Kidney (tissue), 14 donors: ENCODE data around the gene PIGQ. TPM values are rescaled to one million over a fixed set of nuclear protein-coding genes. Genes with fewer than 3 reads are reported as not detected.

Source experiments
- DNase-seq, 5 donors: peaks; one replicate each; pipeline ENCODE4 v3.0.0-alpha.2; 2013 to 2020
- FAIRE-seq: peaks from 2 replicates; lab custom pipeline; 2012; peaks lifted over from hg19 to GRCh38; lab: Jason Lieb, UNC
- H3K27ac ChIP-seq, 2 donors: one replicate each; pipeline ENCODE4 v1.7.0; 2013; ENCODE audit warnings: low read depth in 2 of 2, low read length in 2 of 2, inconsistent platforms in 1 of 2
- H3K27me3 ChIP-seq: one replicate; pipeline ENCODE4 v1.7.1; 2013; ENCODE audit warnings: low read length, inconsistent platforms; ENCODE audit not compliant: control insufficient read depth, insufficient read depth
- H3K36me3 ChIP-seq, 3 donors: one replicate each; pipeline versions ENCODE4 v1.7.0 to v1.7.1; 2013; ENCODE audit warnings: low read length in 3 of 3, control low read depth in 1 of 3, inconsistent platforms in 1 of 3; ENCODE audit not compliant: insufficient read depth in 3 of 3, control insufficient read depth in 2 of 3
- H3K4me1 ChIP-seq, 3 donors: one replicate each; pipeline versions ENCODE4 v1.7.0 to v1.7.1; 2013; ENCODE audit warnings: low read length in 3 of 3, inconsistent platforms in 1 of 3, low read depth in 1 of 3; ENCODE audit not compliant: control insufficient read depth in 2 of 3, insufficient read depth in 2 of 3
- H3K4me3 ChIP-seq, 3 donors: one replicate each; pipeline versions ENCODE4 v1.7.0 to v1.8.1; 2013; ENCODE audit warnings: low read length in 3 of 3, control low read depth in 1 of 3, inconsistent platforms in 1 of 3
- H3K9ac ChIP-seq, 3 donors: one replicate each; pipeline versions ENCODE4 v1.7.0 to v1.7.1; 2013; ENCODE audit warnings: low read length in 3 of 3, control low read depth in 1 of 3, inconsistent platforms in 1 of 3
- H3K9me3 ChIP-seq, 3 donors: one replicate each; pipeline versions ENCODE4 v1.7.0 to v1.7.1; 2013; ENCODE audit warnings: low read length in 3 of 3, control low read depth in 1 of 3, inconsistent platforms in 1 of 3; ENCODE audit not compliant: control insufficient read depth in 2 of 3, insufficient read depth in 1 of 3
- intact Hi-C: fragments of 100-400 bp; cut with DNase I; formaldehyde crosslinking; loops from one replicate; pipeline ENCODE4 v1.11.1; 2022
- polyA plus RNA-seq: library from polyadenylated mRNA; stranded (reverse); fragments of 350-450 nt; fragmentation: Illumina TruSeq; extraction: RNeasy Lipid Tissue Mini Kit (QIAGEN cat#74804); gene quantifications from one replicate; pipeline ENCODE4 v1.2.3, GENCODE V29; 2014; ENCODE audit warnings: low read depth, low replicate concordance; ENCODE audit not compliant: insufficient read depth
- total RNA-seq: library from RNA; stranded (reverse); fragmentation: NEBNext Ultra II Directional; extraction: Animal tissue kit (Norgen Biotek cat#: 25700); gene quantifications from one replicate; pipeline ENCODE4 v1.2.1, GENCODE V29; 2021
- TF ChIP-seq, protein P1 (sequence below): IDR thresholded peaks from 3 replicates; pipeline ENCODE4 v1.5.1; 2012; ENCODE audit warnings: mild to moderate bottlenecking, moderate library complexity, borderline replicate concordance; ENCODE audit not compliant: insufficient read depth; ENCODE audit errors: extremely low read depth
- donor health status: control.
- donor health status: control.
- donor health status: control.
- donor health status: control.
- donor health status: control.
- donor health status: DM: yes; HTN: yes; CAD: no.
- donor health status: Normal renal cell carcinoma (clear cell type).

Gene PIGQ
- total and polyA plus RNA-seq, 2 donors from 2014 or later, result 92.9 to 118 TPM

- Histone ChIP-seq H3K9ac (no peak overlapping the region), H3K9me3 (no peaks in the 10 kb centered on the region), H3K4me1 (peaks cover 0 to 21% (median 3%) of the 10 kb centered on the region in 3 donors), H3K27ac (peak overlapping the region; percentile 32 to 53), H3K4me3 (no peak overlapping the region), H3K36me3 (no peaks in the 10 kb centered on the region), H3K27me3 (peaks cover 8% of the 10 kb centered on the region)
- TF ChIP-seq, protein P1, sequence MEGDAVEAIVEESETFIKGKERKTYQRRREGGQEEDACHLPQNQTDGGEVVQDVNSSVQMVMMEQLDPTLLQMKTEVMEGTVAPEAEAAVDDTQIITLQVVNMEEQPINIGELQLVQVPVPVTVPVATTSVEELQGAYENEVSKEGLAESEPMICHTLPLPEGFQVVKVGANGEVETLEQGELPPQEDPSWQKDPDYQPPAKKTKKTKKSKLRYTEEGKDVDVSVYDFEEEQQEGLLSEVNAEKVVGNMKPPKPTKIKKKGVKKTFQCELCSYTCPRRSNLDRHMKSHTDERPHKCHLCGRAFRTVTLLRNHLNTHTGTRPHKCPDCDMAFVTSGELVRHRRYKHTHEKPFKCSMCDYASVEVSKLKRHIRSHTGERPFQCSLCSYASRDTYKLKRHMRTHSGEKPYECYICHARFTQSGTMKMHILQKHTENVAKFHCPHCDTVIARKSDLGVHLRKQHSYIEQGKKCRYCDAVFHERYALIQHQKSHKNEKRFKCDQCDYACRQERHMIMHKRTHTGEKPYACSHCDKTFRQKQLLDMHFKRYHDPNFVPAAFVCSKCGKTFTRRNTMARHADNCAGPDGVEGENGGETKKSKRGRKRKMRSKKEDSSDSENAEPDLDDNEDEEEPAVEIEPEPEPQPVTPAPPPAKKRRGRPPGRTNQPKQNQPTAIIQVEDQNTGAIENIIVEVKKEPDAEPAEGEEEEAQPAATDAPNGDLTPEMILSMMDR, result no peak
- DNase-seq (no peak), FAIRE-seq (no peak)
- intact Hi-C loops, result no loop called here
These were observed 11.3 kb upstream of the PIGQ start for GRCh38 chr16:558298-559020.

- no peaks in the 10 kb centered on the region for H3K36me3 ChIP-seq
- intact Hi-C loops, result no loop called here
- no peaks in the 10 kb centered on the region for H3K9me3 ChIP-seq
- peaks cover 0 to 21% (median 3%) of the 10 kb centered on the region in 3 donors for H3K4me1 ChIP-seq
- TF ChIP-seq, protein P1, result no peak
- H3K27me3 ChIP-seq, result peaks cover 8% of the 10 kb centered on the region
- H3K9ac ChIP-seq, result no peak overlapping the region
- FAIRE-seq (no peak), DNase-seq (no peak)
- peak overlapping the region; percentile 32 to 53 for H3K27ac ChIP-seq
- H3K4me3 ChIP-seq, result no peak overlapping the region
These were observed 10.8 kb upstream of the PIGQ start for GRCh38 chr16:559021-559380.

DNA sequence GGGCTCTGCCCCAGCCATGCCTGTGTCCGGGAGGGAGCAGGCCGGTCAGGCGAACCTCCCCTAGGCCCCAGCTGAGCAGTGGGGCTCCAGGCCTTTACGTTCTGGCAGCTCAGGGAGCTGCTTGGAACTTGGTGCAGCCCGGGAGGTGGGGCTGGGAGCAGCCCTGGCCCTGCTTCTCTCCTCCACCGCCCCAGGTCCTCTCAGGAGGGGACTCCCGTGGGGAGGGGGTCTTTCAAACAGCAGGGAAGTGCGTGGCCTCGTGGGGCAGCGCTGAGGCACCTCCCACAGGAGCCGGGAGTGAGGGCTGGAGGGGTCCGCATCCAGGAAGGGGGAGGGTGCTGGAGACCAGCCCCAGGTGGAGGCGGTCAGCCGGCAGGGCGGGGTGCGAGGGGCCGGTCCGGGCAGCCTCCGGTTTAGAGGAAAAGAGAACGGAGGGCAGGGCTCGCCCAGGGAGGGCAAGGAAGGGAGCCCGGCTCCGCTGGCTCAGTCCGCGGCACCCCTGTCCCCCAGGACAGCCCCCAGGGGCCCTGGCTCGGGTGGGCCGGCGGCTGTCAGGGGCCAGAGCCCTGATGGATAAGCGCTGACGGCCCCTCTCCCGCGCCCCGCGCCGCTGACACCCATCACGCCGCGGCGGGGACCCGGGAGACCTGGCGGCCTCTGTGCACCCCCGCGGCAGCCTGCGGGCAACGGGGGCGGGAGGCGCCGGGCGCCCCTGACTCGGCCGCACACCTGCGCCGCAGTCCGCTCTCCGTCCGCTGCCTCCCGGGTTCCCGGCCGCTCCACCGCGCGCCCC is 10.2 kb upstream of the PIGQ start:
- H3K9ac ChIP-seq, result no peak overlapping the region
- TF ChIP-seq, protein P1, result no peak
- H3K4me1 ChIP-seq, result peaks cover 0 to 21% (median 3%) of the 10 kb centered on the region in 3 donors
- H3K27me3 ChIP-seq, result peaks cover 8% of the 10 kb centered on the region
- no peaks in the 10 kb centered on the region for H3K36me3 ChIP-seq
- DNase-seq, result no peak
- intact Hi-C loops, result no loop called here
- no peak overlapping the region for H3K4me3 ChIP-seq
- H3K9me3 ChIP-seq, result no peaks in the 10 kb centered on the region
- FAIRE-seq, result no peak
- H3K27ac ChIP-seq, result peak overlapping the region; percentile 32 to 53
